GM12891 (cell line): ENCODE data around the gene MTHFS. TPM values are rescaled to one million over a fixed set of nuclear protein-coding genes. Genes with fewer than 3 reads are reported as not detected.
"Not testable (repeated sequence)": the region's sequence is repeated elsewhere in the genome, so short reads cannot be mapped to it uniquely, and the experiment has no call there.

Experiments used
- DNase-seq: peaks from one replicate; pipeline ENCODE4 v3.0.0; 2011; ENCODE audit warnings: low spot score; ENCODE audit not compliant: insufficient read length
- FAIRE-seq: peaks from 2 replicates; lab custom pipeline; 2011; peaks lifted over from hg19 to GRCh38; lab: Jason Lieb, UNC
- PAX5 ChIP-seq: IDR thresholded peaks from 2 replicates; pipeline ENCODE4 v1.6.1; 2011; ENCODE audit warnings: low read length, moderate library complexity, mild to moderate bottlenecking; ENCODE audit not compliant: insufficient read depth, severe bottlenecking
- POLR2A ChIP-seq: IDR thresholded peaks from 2 replicates; pipeline ENCODE4 v1.6.1; 2011; ENCODE audit warnings: low read depth, low read length, control low read depth
- POLR2AphosphoS5 ChIP-seq: IDR thresholded peaks from 2 replicates; pipeline ENCODE4 v1.6.1; 2011; ENCODE audit warnings: low read depth, low read length, control low read depth
- POU2F2 ChIP-seq: IDR thresholded peaks from 2 replicates; pipeline ENCODE4 v1.6.1; 2011; ENCODE audit warnings: low read depth, mild to moderate bottlenecking, control low read depth, low read length, moderate library complexity
- SPI1 ChIP-seq: IDR thresholded peaks from 2 replicates; pipeline ENCODE4 v1.6.1; 2011; ENCODE audit warnings: low read depth, low read length, control low read depth
- TAF1 ChIP-seq: IDR thresholded peaks from 2 replicates; pipeline ENCODE4 v1.6.1; 2011; ENCODE audit warnings: low read depth, low read length, control low read depth
- polyA plus RNA-seq: library from polyadenylated mRNA; unstranded; fragments of >200 nt; gene quantifications from one replicate; pipeline ENCODE4 v1.2.1, GENCODE V29; 2012; ENCODE audit warnings: low read depth, missing spikeins, inconsistent platforms; ENCODE audit not compliant: missing spikeins

Gene MTHFS
- 32.0 TPM for polyA plus RNA-seq

DNA sequence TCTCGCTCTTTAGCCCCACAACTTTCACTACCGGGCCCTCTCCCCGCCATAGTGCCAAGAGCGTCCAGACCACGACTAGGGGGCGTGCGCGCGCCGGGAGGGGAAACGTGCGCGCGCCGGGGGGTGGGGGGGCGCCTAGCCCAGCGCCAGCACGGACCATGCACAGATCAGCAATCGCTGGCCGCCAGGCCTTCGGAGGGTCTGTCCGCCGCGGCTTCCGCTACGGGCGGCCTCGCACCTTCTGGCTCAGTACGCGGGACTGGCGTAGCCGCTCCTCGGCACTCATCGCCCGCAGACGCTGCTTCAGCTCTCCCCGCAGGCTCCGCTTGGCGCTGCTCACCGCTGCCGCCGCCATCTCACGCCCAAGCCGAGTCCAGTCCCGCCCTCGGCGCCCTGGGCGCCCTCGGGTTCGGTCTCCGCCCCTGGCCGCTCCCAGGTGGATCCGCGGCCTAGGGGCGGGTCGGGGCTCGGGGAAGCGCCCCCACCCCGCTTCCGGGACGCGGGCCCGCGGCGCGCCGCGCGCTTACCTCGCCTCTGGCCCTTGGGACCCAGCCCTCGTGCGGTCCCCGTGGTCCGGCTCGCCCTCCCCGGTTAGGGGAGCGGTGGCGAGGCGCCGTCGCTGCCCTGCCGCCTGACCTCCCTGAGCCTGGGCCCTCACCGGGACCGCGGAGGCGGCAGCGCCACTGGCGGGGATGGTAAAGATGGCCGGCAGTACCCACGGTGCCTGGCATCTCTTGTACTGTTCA lies at the start of gene MTHFS:
Gene MTHFS (minus strand): TSS at position 381 of the 746 bp plus-strand sequence. CDS start 26 bp downstream, at position 355.
- TF ChIP-seq POLR2A (peak; percentile 82), PAX5 (no peak), SPI1 (no peak), POLR2AphosphoS5 (peak; percentile 69; the same call in 1 of the 2 replicates), TAF1 (peak; percentile 52), POU2F2 (0 out of 2 replicates have a peak, but pooled peaks have one; percentile 23)
- DNase-seq = peak; percentile 51
- FAIRE-seq = no peak

DNA sequence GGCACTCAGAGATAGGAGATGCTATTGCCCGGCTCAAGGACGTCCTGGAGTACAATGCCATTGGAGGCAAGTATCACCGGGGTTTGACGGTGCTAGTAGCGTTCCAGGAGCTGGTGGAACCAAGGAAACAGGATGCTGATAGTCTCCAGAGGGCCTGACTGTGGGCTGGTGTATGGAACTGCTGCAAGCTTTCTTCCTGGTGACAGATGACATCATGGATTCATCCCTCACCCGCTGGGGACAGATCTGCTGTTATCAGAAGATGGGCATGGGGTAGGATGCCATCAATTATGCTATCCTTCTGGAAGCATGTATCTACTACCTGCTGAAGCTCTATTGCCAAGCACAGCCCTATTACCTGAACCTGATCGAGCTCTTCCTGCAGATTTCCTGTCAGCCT lies 47.8 kb upstream of the MTHFS start:
- DNase-seq (no peak), FAIRE-seq (no peak)
- TF ChIP-seq POLR2AphosphoS5 = no peak
- no peak for TF ChIP-seq POU2F2
- TF ChIP-seq PAX5 = no peak
- no peak for TF ChIP-seq TAF1
- TF ChIP-seq POLR2A = no peak
- no peak for TF ChIP-seq SPI1

DNA sequence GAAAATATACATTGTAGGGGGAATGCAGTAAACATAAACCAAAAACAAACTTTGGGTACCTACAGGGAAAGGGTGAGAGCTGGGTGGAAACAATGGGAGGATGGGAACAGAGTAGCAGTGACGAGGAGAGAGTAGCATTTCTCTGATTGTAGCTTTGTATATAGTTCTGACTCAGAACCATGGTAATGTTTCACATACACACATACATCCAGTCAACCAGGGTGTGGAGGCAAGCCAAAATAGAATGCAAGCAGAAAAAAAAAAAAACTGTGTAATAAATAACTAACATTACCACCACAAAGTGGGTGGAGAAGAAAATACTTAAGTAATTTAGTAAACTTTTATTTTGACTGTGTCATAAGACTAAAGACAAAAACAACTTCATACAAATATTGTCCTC lies 47.0 kb upstream of the MTHFS start:
- peak; percentile 16 for FAIRE-seq
- peak; percentile 15 for DNase-seq
- no peak for TF ChIP-seq SPI1
- no peak for TF ChIP-seq POU2F2
- no peak for TF ChIP-seq POLR2AphosphoS5
- TF ChIP-seq PAX5 = no peak
- TF ChIP-seq POLR2A = no peak
- TF ChIP-seq TAF1 = no peak

DNA sequence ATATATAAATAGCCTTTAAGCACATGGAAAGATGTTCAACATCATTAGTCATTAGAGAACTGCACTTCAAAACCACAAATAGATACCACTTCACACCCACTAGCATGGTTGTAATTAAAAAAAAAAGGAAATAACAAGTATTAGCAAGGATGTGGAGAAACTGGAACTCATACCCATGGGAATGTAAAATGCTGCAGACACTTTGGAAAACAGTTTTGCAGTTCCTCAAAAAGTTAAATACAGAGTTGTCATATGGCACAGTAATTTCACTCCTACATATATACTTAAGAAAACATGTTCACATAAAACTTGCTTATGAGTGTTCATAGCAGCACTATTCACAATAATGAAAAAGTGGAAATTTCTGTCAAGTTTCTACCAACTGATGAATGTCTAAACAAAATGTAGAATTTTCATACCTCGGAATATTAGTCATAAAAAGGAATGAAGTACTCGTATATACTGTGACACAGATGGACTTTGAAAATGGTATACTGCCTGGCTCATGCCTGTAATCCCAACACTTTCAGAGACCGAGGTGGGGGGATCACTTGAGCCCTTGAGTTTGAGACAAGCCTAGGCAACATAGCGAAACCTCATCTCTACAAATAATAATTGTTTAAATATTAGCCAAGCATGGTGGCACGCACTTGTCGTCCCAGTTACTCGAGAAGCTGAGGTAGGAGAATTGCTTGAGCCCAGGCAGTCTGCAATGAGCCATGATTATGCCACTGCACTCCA lies 46.1 kb upstream of the MTHFS start:
- no peak for TF ChIP-seq SPI1
- no peak for TF ChIP-seq TAF1
- no peak for TF ChIP-seq POLR2AphosphoS5
- no peak for TF ChIP-seq POU2F2
- TF ChIP-seq PAX5 = no peak
- TF ChIP-seq POLR2A = no peak
- FAIRE-seq = no peak
- no peak for DNase-seq

DNA sequence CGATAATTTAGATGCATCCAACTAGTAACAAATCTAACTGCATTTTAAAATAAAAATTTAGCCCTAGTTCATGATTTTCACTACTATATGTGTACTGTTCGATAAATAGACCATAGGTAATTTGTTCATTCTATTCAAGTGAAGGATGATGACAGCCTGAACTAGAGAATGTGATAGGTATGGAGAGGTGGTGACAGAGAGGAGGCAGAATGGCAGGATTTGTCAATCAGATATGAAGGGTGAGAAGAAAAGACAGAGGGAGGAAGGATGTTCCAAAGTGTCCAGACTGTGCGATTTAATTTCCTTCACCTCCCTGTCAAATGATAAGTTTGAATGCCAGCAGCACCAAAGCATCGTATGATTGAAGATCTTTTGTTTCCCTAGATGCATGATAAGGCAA lies 42.6 kb upstream of the MTHFS start:
- no peak for FAIRE-seq
- no peak for TF ChIP-seq POLR2A
- no peak for TF ChIP-seq PAX5
- no peak for TF ChIP-seq TAF1
- no peak for TF ChIP-seq POLR2AphosphoS5
- no peak for TF ChIP-seq SPI1
- no peak for TF ChIP-seq POU2F2
- no peak for DNase-seq

DNA sequence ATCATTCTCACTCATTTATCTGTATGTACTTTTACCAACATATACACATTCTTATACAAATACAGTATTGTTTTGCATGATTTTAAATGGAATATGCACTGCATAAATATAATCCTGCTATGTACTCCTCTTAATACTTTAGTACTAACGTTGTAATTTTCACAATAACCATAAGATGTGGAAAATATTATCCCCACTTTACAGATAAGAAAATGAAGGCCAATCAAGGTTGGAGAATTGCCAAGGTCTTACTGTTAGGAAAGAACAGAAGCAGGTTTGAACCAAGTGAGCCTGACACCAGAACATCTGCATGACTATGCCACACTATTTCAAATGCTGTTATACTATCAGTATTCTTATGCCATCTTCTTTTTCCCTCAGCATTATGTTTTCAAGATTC lies 41.3 kb upstream of the MTHFS start:
- DNase-seq (no peak), FAIRE-seq (no peak)
- TF ChIP-seq TAF1 = no peak
- no peak for TF ChIP-seq POLR2AphosphoS5
- TF ChIP-seq PAX5 = no peak
- TF ChIP-seq POLR2A = no peak
- TF ChIP-seq SPI1 = no peak
- no peak for TF ChIP-seq POU2F2

DNA sequence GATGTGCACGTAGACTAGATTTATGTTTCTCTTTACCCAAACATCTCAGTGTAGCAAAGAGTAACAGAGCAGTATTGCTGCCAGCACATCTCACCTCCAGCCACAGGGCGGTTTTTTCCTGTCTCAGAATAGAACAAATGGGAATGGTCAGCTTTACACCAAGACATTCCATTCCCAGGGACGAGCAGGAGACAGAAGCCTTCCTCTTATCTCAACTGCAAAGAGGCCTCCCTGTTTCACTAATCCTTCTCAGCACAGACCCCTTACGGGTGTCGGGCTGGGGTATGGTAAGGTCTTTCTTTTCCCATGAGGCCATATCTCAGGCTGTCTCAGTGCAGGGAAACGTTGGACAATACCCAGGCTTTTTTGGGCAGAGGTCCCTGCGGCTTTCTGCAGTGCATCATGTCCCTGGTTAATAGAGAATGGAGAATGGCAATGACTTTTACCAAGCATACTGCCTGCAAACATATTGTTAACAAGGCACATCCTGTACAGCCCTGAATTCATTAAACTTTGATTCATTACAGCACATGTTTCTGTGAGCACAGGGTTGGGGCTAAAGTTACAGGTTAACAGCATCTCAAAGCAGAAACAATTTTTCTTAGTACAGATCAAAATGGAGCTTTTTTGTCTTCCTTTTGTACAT lies 38.9 kb upstream of the MTHFS start:
- not testable (repeated sequence) for DNase-seq, FAIRE-seq

DNA sequence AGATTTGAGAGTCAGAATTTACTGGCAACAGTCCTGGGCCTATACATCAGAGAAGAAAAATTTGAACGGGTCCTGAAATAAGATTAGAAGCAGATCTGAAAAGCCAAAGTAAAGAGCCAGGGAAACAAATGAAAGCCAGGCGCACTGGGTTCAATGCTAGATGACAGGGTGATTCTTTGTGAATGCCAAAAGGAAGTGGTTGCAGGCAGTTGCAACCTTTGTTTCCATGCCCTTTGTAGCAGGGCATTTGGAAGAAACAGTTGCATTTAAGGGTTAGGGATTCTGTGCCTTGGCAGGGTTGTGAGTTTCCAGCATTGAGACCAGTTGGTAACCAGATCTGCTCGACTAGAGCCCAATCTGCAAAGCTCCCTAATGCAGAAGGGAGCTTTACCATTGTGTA lies 36.4 kb upstream of the MTHFS start:
- no peak for TF ChIP-seq SPI1
- no peak for TF ChIP-seq POLR2AphosphoS5
- TF ChIP-seq PAX5 = no peak
- TF ChIP-seq TAF1 = no peak
- TF ChIP-seq POLR2A = no peak
- TF ChIP-seq POU2F2 = no peak
- no peak for DNase-seq
- FAIRE-seq = no peak

DNA sequence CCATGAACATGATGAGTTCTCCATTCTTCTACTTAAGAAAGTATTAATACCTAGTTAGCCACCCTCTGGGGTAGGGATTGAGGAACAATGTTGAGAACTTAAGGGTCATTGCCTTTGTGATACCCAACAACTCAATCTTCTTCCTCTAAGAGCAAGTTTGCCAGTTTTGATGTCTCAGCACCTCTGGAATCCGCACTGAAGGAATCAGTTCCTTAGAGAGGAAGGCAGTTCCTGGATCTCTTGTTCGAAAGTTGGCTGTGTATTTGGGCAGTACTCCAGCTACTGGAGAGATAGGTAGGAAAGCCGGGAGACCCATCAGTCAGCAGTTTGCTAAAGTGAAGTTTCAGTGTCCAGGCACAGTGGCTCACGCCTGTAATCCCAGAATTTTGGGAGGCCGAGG lies 35.6 kb upstream of the MTHFS start:
- DNase-seq = no peak
- FAIRE-seq = no peak
- TF ChIP-seq POU2F2 = no peak
- TF ChIP-seq TAF1 = no peak
- TF ChIP-seq POLR2A = no peak
- no peak for TF ChIP-seq PAX5
- TF ChIP-seq POLR2AphosphoS5 = no peak
- TF ChIP-seq SPI1 = no peak
